Activated CD8-positive, alpha-beta memory T cell treated with anti-CD3 and anti-CD28 coated beads, Interleukin-2, amount 10 ng/mL, durations not matched to agents 7 days and 5 days (primary cell): ENCODE data around the gene DGKE. TPM values are rescaled to one million over a fixed set of nuclear protein-coding genes. Genes with fewer than 3 reads are reported as not detected.
A peak's percentile ranks its signal among the peaks of the same experiment; 100 is the strongest.

Source experiments
- ATAC-seq: fragments of 150-1000 bp; cut with Tn5 transposase; one replicate; pipeline ENCODE4 v1.10.0; 2021; ENCODE audit warnings: moderate library complexity
- CTCF ChIA-PET: fragments of 350-600 bp; sonication (Branson Sonifier 250); formaldehyde crosslinking; loops from one replicate; lab custom pipeline; 2021; ENCODE audit warnings: antibody characterized with exemption; lab: Charles Lee
- DNase-seq: peaks from one replicate; pipeline ENCODE4 v3.0.0-alpha.2; 2020
- H3K27ac Mint-ChIP-seq: one replicate; pipeline ENCODE4 v1.8.0; 2021; ENCODE audit warnings: mild to moderate bottlenecking, mixed read lengths
- H3K27me3 Mint-ChIP-seq: one replicate; pipeline ENCODE4 v1.8.0; 2021; ENCODE audit warnings: mixed read lengths
- H3K36me3 Mint-ChIP-seq: one replicate; pipeline ENCODE4 v1.8.0; 2021; ENCODE audit warnings: mild to moderate bottlenecking, mixed read lengths
- H3K4me1 Mint-ChIP-seq: one replicate; pipeline ENCODE4 v1.8.0; 2021; ENCODE audit warnings: mixed read lengths
- H3K4me3 Mint-ChIP-seq: one replicate; pipeline ENCODE4 v1.8.0; 2021; ENCODE audit warnings: mild to moderate bottlenecking, moderate library complexity, mixed read lengths
- H3K9me3 Mint-ChIP-seq: one replicate; pipeline ENCODE4 v1.8.0; 2022; ENCODE audit warnings: low read depth, mixed read lengths
- total RNA-seq, 2 experiments: library from RNA; stranded (reverse); gene quantifications; one replicate each; pipeline ENCODE4 v1.2.3, GENCODE V29; 2021

DGKE gene
- total RNA-seq, 2 experiments from 2014 or later, result 30.6 to 36.4 TPM

DNA sequence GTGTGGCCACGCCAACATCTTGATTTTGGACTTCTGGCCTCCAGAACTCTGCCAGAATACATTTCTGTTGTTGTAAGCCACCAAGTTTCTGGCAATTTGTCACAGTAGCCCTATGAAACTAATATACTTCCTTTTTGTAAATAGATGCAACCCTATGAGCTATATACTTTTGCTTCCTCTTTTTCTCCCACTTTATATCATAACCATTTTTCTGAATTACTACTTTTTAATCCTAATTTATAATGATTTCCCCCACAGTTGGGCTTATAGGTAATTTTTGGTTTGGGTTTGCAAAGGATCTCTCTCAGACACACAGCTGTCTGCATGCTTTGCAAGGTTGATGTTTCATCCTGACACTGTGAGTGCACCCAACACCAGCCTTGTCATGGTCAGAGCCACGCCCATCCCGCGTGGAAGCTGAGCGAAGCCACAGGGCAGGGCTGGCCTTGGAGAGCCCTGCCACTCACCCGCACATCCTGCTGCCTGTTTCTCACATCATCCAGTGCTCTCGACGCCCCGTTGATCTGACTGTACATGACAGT lies 74.1 kb downstream of the DGKE start:
- CTCF ChIA-PET, result interaction anchor here (0.8 to 1.6 kb wide), 5 partner anchors 9 to 88 kb away, joined by 3 to 7 read pairs (median 3); partner anchors contain the start of gene COIL
- H3K4me3 Mint-ChIP-seq, result no peak overlapping the region
- DNase-seq (peak; percentile 74), ATAC-seq (peak; percentile 58)
- H3K9me3 Mint-ChIP-seq, result no peaks in the 10 kb centered on the region
- peak overlapping the region; percentile 85 for H3K27ac Mint-ChIP-seq
- H3K4me1 Mint-ChIP-seq, result peaks cover 61% of the 10 kb centered on the region
- H3K27me3 Mint-ChIP-seq, result no peaks in the 10 kb centered on the region
- H3K36me3 Mint-ChIP-seq, result peaks cover 79% of the 10 kb centered on the region

DNA sequence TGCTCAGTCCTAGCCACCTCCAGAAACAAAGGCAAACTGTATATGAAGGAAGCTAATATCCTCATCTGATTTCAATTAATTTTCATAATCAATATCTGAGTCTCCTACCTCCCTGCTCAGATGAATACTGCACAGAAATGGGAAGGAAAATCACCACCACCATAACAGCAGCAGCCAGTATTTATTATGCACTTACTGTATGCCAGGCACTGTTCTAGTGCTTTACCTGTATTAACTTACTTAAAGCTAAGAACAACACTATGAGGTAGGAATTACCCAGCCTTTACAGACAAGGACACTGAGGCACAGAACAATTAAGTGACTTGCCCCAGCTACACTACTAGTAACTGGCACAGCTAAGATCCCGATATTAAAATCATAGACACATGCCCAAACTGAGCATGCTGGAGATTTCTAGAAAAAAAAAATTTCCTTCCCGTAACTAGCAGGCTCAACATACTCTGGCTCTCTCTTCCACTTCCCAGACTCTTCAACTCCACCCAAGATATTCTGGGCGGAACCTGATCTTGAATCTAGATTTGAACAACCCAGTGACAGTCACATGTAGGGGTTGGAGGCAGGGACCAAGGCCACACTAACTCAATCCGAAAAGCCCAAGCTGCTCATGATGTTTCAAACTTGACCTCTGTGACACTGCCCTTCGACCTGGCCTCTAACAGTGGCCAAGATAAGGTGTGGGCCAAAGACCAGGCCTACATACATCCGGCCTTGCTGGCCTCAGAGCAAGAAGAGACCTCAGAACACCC lies 76.0 kb downstream of the DGKE start:
- H3K4me1 Mint-ChIP-seq, result peaks cover 57% of the 10 kb centered on the region
- peaks cover 66% of the 10 kb centered on the region for H3K36me3 Mint-ChIP-seq
- H3K27ac Mint-ChIP-seq, result peak overlapping the region; percentile 57

DNA sequence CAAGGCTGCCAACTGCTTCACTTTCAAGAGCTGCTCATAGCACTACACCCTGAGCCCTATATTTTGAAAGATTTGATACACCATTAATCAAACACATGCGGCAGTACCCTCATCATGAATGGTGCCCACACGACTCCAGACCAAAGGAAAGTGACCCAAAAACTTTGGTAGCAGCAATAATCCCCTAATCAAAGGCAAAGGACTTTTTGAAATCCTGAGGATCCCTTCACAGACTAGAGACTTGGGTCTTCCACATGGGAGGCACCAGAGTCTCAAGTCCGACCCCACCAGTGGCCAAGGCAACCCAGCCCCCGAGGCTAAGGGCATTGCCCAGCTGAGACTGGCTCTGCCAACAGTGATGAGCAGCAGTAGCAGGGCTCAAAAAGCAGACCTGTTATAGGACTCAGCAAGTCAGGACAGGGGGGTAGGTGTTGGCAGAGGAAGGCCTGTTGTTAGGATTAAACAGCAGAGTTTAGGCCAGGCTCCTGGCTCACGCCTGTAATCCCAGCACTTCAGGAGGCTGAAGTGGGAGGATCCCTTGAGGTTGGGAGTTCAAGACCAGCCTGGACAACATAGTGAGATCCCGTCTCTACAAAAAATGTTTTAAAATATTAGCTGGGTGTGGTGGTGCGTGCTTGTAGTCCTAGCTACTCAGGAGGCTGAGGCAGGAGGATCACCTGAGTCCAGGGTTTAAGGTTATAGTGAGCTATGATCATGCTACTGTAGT lies 76.7 kb downstream of the DGKE start:
- ATAC-seq (no peak), DNase-seq (no peak)
- CTCF ChIA-PET, result interaction anchor here (0.9 kb wide), 1 partner anchor 77 kb away, joined by 3 read pairs; the partner anchor contains the start of genes C17orf67 and DGKE
- H3K36me3 Mint-ChIP-seq, result peaks cover 64% of the 10 kb centered on the region
- H3K27me3 Mint-ChIP-seq, result no peaks in the 10 kb centered on the region
- H3K27ac Mint-ChIP-seq, result peak overlapping the region; percentile 57
- peak overlapping the region; percentile 98 for H3K4me3 Mint-ChIP-seq
- no peaks in the 10 kb centered on the region for H3K9me3 Mint-ChIP-seq
- H3K4me1 Mint-ChIP-seq, result peaks cover 64% of the 10 kb centered on the region

More for the DNA sequence above, 76.0 kb downstream of the DGKE start:
- no peak for ATAC-seq
- CTCF ChIA-PET, result interaction anchor here (1.6 kb wide), 1 partner anchor 90 kb away, joined by 7 read pairs; no protein-coding TSS in a partner anchor
- Mint-ChIP-seq H3K27me3 (no peaks in the 10 kb centered on the region), H3K9me3 (no peaks in the 10 kb centered on the region), H3K4me3 (peak overlapping the region; percentile 98)
- DNase-seq, result no peak

DNA sequence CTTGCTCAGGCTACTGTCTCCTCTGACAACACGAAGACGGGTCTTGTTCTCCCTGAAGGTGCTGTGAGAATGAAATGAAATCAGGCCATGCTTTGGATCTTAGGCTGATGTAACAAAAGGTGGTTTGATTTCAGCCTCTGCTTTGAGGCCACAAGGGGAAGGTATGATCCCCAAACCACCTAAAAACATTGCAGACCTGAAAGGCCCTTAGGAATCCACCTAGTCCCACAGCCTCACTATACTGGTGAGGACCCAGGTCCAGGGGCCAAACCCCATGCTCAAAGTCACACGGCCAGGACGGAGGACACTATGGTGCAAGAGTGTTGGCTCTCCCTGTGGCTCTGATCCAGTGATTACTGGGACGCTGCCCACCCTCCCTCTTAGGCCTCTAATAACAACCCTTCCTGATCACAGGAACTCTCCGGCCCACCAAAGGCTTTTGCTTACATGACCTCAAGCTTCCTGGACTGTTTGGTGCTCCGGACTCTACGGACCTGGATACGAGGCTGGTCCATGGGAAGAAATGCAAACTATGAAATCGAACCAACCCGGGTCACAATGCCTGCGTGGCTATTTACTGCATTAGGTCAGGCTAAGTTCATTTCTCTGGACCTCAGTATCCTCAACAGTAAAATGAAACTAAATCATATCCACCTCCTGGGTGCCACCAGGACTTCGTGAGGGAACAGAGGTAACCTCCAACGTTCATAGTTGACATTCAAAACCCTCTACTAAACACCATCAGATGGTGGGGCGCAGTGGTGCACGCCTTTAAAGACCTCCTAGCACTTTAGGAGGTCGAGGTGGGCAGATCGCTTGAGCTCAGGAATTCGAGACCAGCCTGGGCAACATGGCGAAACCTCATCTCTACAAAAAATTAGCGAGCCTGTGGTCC lies 78.4 kb downstream of the DGKE start:
- CTCF ChIA-PET, result interaction anchor here (1.0 to 1.9 kb wide), 5 partner anchors 17 to 99 kb away, joined by 3 to 6 read pairs (median 3); no protein-coding TSS in a partner anchor
- Mint-ChIP-seq H3K4me1 (peaks cover 65% of the 10 kb centered on the region), H3K36me3 (peaks cover 57% of the 10 kb centered on the region)

DNA sequence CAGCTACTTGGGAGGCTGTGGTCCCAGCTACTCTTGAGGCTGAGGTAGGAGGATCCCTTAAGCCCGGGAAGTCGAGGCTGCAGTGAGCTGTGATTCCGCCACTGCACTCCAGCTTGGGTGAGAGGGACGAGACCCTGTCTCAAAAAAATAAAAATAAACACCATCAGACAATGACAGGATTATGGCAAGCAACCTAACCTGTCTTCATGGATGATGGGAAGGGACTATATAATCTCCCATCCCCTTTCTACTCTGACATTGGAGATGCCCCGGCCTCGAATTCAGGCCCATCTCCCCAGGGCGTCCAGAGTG lies 79.0 kb downstream of the DGKE start:
- H3K27me3 Mint-ChIP-seq, result no peaks in the 10 kb centered on the region
- CTCF ChIA-PET, result interaction anchor here (1.0 to 1.9 kb wide), 5 partner anchors 16 to 98 kb away, joined by 3 to 6 read pairs (median 3); no protein-coding TSS in a partner anchor
- H3K4me1 Mint-ChIP-seq, result peaks cover 60% of the 10 kb centered on the region
- H3K27ac Mint-ChIP-seq, result peak overlapping the region; percentile 94
- H3K36me3 Mint-ChIP-seq, result peaks cover 56% of the 10 kb centered on the region
- ATAC-seq (no peak), DNase-seq (no peak)
- peaks cover 4% of the 10 kb centered on the region for H3K9me3 Mint-ChIP-seq
- peak overlapping the region; percentile 98 for H3K4me3 Mint-ChIP-seq

More for the DNA sequence above, 78.4 kb downstream of the DGKE start:
- Mint-ChIP-seq H3K4me3 (peak overlapping the region; percentile 98), H3K27me3 (no peaks in the 10 kb centered on the region), H3K9me3 (no peaks in the 10 kb centered on the region), H3K27ac (peak overlapping the region; percentile 94)
- no peak for ATAC-seq
- DNase-seq, result no peak

DNA sequence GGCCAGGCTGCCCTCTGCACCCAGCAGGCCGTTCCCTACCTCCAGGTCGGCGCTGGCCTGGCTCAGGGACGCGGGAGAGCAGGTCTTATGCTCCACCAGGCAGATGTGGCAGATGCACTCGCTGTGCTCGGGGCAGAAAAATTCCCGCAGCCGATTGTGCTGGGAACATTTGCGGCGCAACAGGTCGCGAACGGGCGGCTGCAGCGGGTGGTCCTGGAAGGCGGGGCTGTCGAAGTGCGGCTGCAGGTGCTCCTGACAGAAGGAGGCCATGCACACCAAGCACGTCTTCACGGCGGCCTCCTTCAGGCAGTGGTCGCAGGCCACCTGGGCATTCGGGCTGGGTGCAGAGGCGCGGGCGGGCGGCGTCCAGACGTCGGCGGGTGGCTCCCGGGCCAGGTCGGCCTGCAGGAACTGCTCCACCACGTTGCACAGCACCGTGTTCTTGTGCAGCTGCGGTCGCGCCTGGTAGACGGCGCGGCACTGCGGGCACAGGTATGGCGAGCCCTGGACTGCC lies 79.5 kb downstream of the DGKE start:
- CTCF ChIA-PET, result interaction anchor here (1.0 to 1.9 kb wide), 6 partner anchors 16 to 98 kb away, joined by 3 to 6 read pairs (median 4); no protein-coding TSS in a partner anchor
- DNase-seq, result no peak
- ATAC-seq, result peak; percentile 50
- Mint-ChIP-seq H3K27me3 (no peaks in the 10 kb centered on the region), H3K36me3 (peaks cover 54% of the 10 kb centered on the region), H3K27ac (peak overlapping the region; percentile 94), H3K9me3 (peaks cover 5% of the 10 kb centered on the region), H3K4me3 (peak overlapping the region; percentile 98), H3K4me1 (peaks cover 56% of the 10 kb centered on the region)

DNA sequence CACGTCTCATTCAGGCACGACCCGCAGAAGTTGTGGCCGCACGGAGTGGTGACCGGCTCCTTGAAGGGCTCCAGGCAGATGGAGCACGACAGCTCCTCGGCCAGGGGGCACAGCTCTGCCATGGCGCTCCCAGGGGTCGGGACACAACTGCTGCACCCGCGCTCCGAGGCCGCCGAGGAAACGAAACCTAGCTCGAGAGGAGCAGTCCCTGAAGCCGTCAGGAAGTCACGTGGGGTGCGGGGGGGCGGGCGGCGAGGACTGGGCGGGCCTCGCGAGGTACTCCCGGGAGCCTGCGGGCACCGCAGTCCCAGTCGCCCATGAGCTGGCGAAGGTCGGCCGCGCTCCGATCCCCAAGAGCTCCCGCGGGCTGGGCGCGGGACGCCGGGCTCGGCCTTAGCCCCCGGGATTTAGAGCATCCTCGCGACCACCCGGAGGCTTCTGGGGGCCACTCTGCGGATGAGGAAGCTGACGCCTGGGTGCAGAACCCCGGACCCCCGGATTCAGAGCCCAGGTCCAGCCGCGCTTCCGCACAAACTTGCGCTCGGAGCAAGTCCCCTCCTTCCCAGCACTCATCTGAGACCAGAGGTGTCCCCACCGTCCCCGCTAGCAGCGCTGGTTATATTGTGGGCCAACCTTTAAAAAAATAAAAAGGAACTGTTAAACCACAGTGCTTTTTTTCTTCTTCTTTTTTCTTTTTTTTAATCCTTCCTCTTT lies 80.1 kb downstream of the DGKE start, which contains the start of gene TRIM25:
Gene TRIM25 (minus strand): TSS at position 183 of the 714 bp plus-strand sequence. CDS start 61 bp downstream, at position 122.
- Mint-ChIP-seq H3K4me3 (peak within 1 kb of the TSS; percentile 98), H3K27ac (peak within 1 kb of the TSS; percentile 94), H3K36me3 (peaks cover 54% of the 10 kb centered on the region), H3K9me3 (peaks cover 7% of the 10 kb centered on the region), H3K27me3 (no peaks in the 10 kb centered on the region), H3K4me1 (peaks cover 56% of the 10 kb centered on the region)
- peak; percentile 86 for ATAC-seq
- CTCF ChIA-PET, result interaction anchor here (1.0 to 1.9 kb wide), 4 partner anchors 15 to 79 kb away, joined by 3 to 6 read pairs (median 4); no protein-coding TSS in a partner anchor
- peak; percentile 96 for DNase-seq

DNA sequence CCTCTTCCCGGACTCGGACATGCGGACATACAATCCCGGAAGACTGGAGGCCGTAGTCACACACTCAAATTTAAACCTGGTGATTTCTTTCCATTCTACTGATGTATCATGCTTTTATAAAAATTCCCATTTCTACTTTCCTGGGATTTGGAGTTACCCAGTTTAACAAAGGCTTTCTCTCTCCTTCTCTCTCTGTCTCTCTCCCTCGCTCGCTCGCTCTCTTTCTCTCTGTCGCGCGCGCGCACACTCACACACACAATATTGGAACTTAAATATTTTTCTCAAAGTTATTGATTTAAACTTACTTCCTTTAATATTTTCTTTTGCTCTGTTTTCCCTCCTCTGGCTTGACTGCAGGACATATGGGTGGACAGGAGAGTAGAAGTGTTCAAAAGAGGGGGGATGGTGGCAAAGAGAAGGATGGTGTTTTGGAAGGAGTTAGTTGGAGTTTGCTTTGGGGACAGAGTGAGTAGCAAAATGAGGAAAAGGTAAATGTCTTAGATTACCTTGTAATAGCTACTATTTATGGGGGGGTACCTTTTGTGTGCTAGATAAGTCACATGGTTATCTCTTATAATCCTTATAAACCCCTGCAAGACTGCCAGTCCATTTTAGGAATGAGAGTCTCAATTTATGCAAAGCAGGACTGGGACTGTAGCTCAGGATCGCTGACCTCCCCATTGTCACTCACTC lies 80.8 kb downstream of the DGKE start:
- H3K4me3 Mint-ChIP-seq, result peak overlapping the region; percentile 98
- peaks cover 8% of the 10 kb centered on the region for H3K9me3 Mint-ChIP-seq
- CTCF ChIA-PET, result interaction anchor here (1.1 kb wide), 1 partner anchor 79 kb away, joined by 6 read pairs; no protein-coding TSS in a partner anchor
- no peak for DNase-seq
- no peaks in the 10 kb centered on the region for H3K27me3 Mint-ChIP-seq
- H3K27ac Mint-ChIP-seq, result peak overlapping the region; percentile 94
- peaks cover 55% of the 10 kb centered on the region for H3K4me1 Mint-ChIP-seq
- ATAC-seq, result no peak
- peaks cover 55% of the 10 kb centered on the region for H3K36me3 Mint-ChIP-seq

DNA sequence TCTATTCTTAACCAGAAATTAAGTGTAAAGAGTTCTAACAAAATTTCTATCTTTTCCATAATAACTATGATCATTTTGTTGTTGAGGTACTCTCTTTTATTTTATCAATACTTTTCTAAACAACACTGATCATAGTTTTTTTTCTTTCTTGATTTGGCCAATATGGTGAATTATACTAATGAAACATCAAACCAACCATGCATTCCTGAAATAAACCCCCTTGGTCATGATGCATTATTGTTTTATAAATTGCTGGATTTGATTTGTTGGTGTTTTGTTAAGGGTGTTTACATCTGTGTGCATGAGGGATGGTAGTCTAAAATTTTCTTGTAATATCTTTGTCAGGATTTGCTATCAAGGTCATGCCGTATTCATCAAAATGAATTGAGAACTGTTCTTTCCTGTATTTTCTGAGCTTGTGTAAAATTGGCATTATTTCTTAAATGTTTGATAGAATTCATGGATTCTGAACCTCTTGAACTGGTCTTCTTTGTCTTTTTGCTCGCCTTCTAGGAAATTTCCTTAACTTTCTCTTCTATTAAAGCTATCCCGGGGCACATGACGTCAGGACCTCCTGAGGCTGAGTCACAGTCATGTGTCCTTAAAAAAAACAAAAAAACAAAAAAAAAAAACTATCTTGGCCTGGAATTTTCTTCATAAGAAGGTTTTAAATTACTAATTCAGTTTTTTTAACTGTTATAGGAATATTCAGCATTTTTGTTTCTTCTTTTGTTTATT lies 83.8 kb downstream of the DGKE start:
- Mint-ChIP-seq H3K27ac (no peak overlapping the region), H3K36me3 (peaks cover 32% of the 10 kb centered on the region), H3K4me1 (peaks cover 39% of the 10 kb centered on the region), H3K9me3 (peaks cover 9% of the 10 kb centered on the region), H3K4me3 (no peak overlapping the region), H3K27me3 (no peaks in the 10 kb centered on the region)
- CTCF ChIA-PET, result no interaction called here
- ATAC-seq (no peak), DNase-seq (no peak)

DNA sequence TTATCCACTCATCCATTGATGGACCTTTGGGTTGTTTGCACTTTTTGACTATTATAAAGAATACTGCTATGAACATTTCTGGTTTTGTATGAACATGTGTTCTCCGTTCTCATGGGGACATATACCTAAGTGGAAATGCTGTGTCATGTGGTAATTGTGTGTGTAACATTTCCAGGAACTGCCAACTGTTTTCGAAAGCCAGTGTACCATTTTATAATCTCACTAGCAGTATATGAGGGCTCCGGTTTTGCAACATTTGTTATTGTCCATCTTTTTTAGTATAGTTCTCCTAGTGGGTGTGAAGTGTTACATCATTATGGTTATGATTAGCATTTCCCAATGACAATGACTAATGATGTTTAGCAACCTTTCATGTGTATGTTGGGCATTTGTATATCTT lies 85.0 kb downstream of the DGKE start:
- H3K4me1 Mint-ChIP-seq, result peaks cover 39% of the 10 kb centered on the region
- H3K27ac Mint-ChIP-seq, result no peak overlapping the region
- H3K4me3 Mint-ChIP-seq, result no peak overlapping the region
- no peaks in the 10 kb centered on the region for H3K27me3 Mint-ChIP-seq
- DNase-seq (no peak), ATAC-seq (no peak)
- CTCF ChIA-PET, result interaction anchor here (1.0 to 1.2 kb wide), 2 partner anchors 11 to 42 kb away, joined by 3 to 4 read pairs; partner anchors contain the start of gene COIL
- H3K9me3 Mint-ChIP-seq, result peaks cover 9% of the 10 kb centered on the region
- H3K36me3 Mint-ChIP-seq, result peaks cover 29% of the 10 kb centered on the region
